G401.6 (cell line): ENCODE measurements around the gene CNNM2.
A peak's percentile ranks its signal among the peaks of the same experiment; 100 is the strongest.

ENCODE experiments used
- FAIRE-seq: peaks from 2 replicates; lab custom pipeline; 2012; peaks lifted over from hg19 to GRCh38; lab: Jason Lieb, UNC

Gene CNNM2

GRCh38 chr10:103077020-103077419 lies 158.9 kb downstream of the CNNM2 start:
- FAIRE-seq = no peak

GRCh38 chr10:103077491-103078308 lies 159.6 kb downstream of the CNNM2 start:
- no peak for FAIRE-seq

GRCh38 chr10:103078309-103078615 lies 160.2 kb downstream of the CNNM2 start:
- FAIRE-seq = no peak

GRCh38 chr10:103078676-103079075 lies 160.6 kb downstream of the CNNM2 start:
- FAIRE-seq = no peak

- FAIRE-seq = no peak
These were observed 161.0 kb downstream of the CNNM2 start for GRCh38 chr10:103079100-103079499.

- FAIRE-seq = no peak
These were observed 161.9 kb downstream of the CNNM2 start for GRCh38 chr10:103079946-103080345.

GRCh38 chr10:103080891-103081581 lies 162.9 kb downstream of the CNNM2 start:
- FAIRE-seq = no peak

GRCh38 chr10:103082683-103083082 lies 164.6 kb downstream of the CNNM2 start:
- FAIRE-seq = no peak

- no peak for FAIRE-seq
These were observed 165.3 kb downstream of the CNNM2 start for GRCh38 chr10:103083266-103083976.

GRCh38 chr10:103083977-103084320 lies 165.9 kb downstream of the CNNM2 start:
- FAIRE-seq = no peak

GRCh38 chr10:103086261-103086660 lies 168.2 kb downstream of the CNNM2 start:
- no peak for FAIRE-seq

GRCh38 chr10:103086799-103087198 lies 168.7 kb downstream of the CNNM2 start:
- FAIRE-seq = no peak

GRCh38 chr10:103089493-103089892 lies 171.4 kb downstream of the CNNM2 start:
- FAIRE-seq = no peak

- no peak for FAIRE-seq
These were observed 172.8 kb downstream of the CNNM2 start for GRCh38 chr10:103090911-103091310.

GRCh38 chr10:103095005-103095404 lies 176.9 kb downstream of the CNNM2 start:
- no peak for FAIRE-seq

GRCh38 chr10:103096130-103096529 lies 178.0 kb downstream of the CNNM2 start:
- no peak for FAIRE-seq

GRCh38 chr10:103098240-103098639 lies 180.1 kb downstream of the CNNM2 start:
- FAIRE-seq = peak; percentile 85

GRCh38 chr10:103100620-103101019 lies 182.5 kb downstream of the CNNM2 start:
- FAIRE-seq = no peak

- no peak for FAIRE-seq
These were observed 184.1 kb downstream of the CNNM2 start for GRCh38 chr10:103102195-103102594.

- no peak for FAIRE-seq
These were observed 185.9 kb downstream of the CNNM2 start for GRCh38 chr10:103103989-103104388.

- no peak for FAIRE-seq
These were observed 186.6 kb downstream of the CNNM2 start for GRCh38 chr10:103104721-103105120.

GRCh38 chr10:103105462-103105861 lies 187.4 kb downstream of the CNNM2 start:
- no peak for FAIRE-seq

GRCh38 chr10:103106539-103106938 lies 188.4 kb downstream of the CNNM2 start:
- FAIRE-seq = peak; percentile 15
